ENCODE data around the gene SH3PXD2A.

- TF ChIP-seq KDM4B (IDR thresholded peaks at IDR 0.05; ENCODE audit: borderline replicate concordance in 2 of 2, low read depth in 1 of 2) (no peak), KAT7 (CRISPR knock-in tag; IDR thresholded peaks at IDR 0.05; ENCODE audit: borderline replicate concordance) (no peak), PHF8 (IDR thresholded peaks at IDR 0.05; ENCODE audit: borderline replicate concordance, low read length) (no peak), CEBPZ (IDR thresholded peaks at IDR 0.05; ENCODE audit: borderline replicate concordance, low read depth, low read length) (no peak)
Observed at GRCh38 chr10:103803941-103804340, 51.4 kb downstream of the SH3PXD2A start.

All from K562 (cell line).